DMS79 (cell line): Measurements from ENCODE around the gene SEMA3F.

Experiments used
- DNase-seq: peaks from one replicate; lab custom pipeline; 2025; lab: John Stamatoyannopoulos, UW

Gene SEMA3F

DNA sequence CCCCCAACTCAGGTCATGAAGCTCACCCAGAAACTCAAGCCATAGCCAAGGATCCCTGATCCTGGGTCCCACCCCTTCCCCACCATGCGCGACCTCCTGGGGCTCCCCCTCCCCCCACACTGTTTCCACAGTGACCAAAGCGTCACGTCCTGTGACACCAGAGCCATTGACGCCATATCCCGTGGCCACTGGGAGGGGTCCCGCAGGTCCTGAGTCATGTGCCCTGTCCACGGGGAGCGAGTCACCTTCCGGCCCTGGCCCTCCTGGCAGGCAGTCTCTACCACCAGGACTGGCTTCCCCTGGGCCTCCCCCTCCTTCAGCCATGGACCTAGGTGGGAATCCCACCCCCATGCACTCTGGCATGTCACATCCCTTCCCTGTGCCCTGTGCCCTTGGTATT, 15.6 kb downstream of the SEMA3F start:
- no peak for DNase-seq

GRCh38 chr3:50171540-50172301, 16.6 kb downstream of the SEMA3F start:
- DNase-seq: no peak

DNA sequence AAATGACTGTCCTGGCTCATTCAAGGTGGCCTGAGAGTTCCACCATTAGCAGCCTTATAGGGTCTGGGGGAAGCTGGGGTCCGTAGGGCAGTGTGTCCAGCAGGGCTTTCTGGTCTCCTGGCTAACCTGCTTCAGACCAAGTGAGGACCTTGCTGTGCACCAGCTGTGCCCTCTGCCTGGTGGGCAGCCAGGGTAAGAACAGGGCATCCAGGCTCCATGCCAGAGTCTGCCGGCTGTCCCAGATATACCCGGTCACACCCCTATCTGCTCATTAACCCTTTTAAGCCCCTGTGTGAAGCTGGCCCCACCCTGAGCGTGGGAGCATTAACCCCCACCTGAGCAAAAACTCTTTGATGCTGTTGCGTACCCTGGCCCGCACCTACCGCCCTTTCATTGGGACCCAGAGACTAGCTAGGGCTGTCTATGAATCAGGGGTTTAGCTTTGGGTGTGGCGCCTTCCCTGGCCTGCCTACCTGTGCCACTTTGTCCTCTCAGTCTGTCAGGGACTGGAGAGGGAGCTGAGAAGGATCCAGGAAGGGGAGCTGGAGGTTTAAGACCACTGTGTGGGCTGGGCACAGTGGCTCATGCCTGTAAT, 17.6 kb downstream of the SEMA3F start:
- no peak for DNase-seq

DNA sequence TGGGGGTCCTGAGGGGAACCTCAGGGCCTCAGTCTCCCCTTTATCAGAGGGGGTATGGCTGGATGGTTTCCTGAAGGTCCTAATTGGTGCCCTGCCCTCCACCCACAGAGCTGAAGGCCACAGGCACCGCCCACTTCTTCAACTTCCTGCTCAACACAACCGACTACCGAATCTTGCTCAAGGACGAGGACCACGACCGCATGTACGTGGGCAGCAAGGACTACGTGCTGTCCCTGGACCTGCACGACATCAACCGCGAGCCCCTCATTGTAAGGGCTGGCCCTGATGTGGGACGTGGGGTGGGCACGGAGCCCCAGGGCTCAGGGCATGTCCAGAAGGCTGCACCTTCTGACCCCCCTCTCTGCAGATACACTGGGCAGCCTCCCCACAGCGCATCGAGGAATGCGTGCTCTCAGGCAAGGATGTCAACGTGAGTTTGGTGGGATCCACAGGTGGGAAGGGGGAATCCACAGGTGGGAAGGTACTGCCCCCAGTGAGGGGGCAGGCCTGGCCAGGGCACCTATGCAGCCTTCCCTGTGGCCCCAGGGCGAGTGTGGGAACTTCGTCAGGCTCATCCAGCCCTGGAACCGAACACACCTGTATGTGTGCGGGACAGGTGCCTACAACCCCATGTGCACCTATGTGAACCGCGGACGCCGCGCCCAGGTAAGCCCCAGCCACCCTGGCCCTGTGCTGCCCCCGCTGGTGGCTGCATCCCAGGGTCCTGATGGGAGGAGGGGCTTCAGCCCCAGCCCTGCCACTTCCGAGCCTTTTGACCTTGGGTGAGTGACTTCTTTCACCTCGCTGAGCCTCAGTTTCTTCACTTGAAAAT, 18.8 kb downstream of the SEMA3F start:
- no peak for DNase-seq

DNA sequence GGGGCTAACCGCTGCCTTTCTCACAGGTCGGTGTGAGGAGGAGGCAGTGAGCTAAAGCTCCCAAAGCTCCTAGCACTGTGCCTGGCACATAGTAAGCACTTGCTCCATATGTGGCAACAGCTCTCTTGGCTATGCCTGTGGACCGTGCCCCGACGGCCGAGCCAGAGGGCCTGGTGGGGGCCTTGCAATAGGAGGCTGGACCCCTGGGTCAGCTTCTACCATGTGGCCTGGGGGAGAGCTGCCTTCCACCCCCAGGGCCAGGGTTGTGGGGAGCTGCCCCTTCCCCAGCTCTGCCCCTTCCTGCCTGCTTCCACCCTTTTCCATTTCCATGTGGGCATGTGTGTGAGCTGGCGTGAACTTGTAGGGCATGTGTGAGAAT, 19.4 kb downstream of the SEMA3F start:
- no peak for DNase-seq

GRCh38 chr3:50174947-50175524, 19.9 kb downstream of the SEMA3F start:
- DNase-seq: no peak

GRCh38 chr3:50177346-50177745, 22.2 kb downstream of the SEMA3F start:
- no peak for DNase-seq

DNA sequence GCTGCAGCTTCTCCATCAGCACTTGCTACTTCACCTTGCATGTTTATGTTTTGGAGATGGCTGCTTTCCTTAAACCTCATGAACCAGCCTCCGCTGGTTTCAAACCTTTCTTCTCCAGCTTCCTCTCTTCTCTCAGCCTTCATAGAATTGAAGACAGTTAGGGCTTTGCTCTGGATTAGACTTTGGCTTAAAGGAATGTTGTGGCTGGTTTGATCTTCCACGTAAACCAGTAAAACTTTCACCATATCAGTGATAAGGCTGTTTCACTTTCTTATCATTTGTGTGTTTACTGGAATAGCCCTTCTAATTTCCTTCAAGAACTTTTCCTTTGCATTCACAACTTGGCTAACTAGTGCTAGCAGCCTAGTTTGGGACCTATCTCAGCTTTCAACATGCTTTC, 24.6 kb downstream of the SEMA3F start:
- no peak for DNase-seq

GRCh38 chr3:50181985-50182384, 26.9 kb downstream of the SEMA3F start:
- DNase-seq: no peak

DNA sequence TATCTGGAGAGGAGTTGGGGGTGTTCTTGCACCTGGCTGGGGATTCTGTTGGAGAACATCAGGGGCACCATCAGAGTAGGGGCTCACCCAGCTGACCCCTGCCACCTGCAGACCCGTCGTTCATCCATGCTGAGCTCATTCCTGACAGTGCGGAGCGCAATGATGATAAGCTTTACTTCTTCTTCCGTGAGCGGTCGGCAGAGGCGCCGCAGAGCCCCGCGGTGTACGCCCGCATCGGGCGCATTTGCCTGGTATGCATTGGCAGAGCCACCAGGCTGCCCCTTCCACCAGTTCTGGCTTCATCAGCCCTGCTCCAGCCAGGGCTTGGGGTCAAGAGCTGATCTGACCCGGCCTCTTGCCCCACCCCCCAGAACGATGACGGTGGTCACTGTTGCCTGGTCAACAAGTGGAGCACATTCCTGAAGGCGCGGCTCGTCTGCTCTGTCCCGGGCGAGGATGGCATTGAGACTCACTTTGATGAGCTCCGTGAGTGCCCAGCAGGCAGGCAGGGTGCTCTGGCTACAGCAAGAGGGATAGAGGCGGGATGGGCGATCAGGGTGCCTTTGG, 27.5 kb downstream of the SEMA3F start:
- DNase-seq: no peak

DNA sequence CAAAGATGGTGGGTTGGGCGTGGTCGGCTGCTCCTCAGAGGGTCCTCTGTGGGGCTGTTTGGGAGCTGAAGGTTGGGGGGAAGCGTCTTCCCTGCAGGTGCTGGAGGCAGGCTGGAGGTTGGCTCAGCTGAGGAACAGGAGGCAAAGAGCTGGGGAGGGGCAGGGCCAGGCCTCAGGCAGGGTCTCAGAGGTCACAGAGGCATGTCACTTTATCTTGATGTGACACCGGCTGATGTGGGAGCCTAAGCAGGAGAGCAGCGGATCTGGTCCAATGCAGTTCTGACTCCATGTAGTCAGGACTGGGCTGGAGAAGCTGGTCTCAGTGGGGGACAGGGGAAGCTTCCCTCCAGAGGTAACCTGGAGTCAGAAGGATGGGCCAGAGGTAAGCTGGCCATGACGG, 28.6 kb downstream of the SEMA3F start:
- DNase-seq: no peak

DNA sequence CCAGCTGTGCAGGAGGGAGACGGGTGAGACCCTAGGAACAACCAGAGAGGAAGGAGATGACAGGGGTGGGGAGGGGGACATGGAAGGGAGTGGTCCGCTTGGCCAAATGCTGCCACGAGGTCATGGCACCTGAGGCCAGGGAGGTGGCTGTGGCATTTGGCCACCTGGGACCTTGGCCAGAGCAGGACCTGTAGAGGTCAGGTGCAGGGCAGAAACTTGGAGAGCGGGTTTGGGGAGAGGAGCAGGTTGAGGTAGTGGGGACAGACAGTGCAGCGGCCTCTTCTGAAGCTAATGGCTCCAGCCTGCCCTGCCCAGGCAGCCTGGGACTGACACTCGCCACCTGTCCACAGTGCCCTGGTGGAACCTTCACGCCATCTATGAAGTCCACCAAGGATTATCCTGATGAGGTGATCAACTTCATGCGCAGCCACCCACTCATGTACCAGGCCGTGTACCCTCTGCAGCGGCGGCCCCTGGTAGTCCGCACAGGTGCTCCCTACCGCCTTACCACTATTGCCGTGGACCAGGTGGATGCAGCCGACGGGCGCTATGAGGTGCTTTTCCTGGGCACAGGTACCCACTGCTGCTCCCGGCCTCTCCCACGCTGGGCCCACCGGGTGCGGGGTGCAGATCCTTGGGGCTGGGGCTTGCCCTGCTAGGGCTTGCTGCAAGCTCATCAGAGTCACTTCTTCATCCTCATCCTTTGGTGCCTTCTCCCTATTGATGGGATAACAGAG, 29.3 kb downstream of the SEMA3F start:
- DNase-seq: no peak

DNA sequence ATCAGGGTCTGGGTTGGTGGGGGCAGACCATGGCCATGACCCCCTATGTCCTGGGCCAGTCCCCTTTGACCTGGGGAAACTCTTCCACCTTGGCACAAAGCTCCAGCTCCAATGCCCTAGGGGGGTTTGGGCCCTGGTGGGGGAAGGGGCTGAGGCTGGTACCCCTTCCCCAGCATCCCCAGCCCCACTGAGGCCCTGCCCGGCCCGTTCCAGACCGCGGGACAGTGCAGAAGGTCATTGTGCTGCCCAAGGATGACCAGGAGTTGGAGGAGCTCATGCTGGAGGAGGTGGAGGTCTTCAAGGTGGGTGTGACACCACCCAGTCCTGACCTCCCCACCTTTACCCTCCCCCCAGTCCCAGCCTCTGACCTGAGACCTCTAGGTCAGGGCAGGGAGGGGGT, 30.1 kb downstream of the SEMA3F start:
- no peak for DNase-seq

DNA sequence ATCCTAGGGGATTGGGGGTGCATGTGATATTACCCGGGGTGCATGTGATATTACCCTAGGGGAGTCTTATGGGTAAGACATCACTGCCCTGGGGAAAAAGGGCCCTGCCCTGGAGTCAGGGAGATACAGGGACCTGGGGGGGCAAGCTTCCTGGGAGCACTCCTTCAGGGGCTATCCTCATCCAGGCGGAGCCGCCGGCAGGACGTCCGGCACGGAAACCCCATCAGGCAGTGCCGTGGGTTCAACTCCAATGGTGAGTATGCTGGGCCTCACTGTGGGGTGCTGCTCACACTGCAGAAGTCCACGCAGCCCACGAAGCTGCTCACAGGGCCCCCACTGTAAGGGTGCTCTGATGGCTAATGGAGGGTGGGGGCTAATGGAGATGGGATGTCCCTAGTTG, 31.0 kb downstream of the SEMA3F start:
- DNase-seq: no peak

DNA sequence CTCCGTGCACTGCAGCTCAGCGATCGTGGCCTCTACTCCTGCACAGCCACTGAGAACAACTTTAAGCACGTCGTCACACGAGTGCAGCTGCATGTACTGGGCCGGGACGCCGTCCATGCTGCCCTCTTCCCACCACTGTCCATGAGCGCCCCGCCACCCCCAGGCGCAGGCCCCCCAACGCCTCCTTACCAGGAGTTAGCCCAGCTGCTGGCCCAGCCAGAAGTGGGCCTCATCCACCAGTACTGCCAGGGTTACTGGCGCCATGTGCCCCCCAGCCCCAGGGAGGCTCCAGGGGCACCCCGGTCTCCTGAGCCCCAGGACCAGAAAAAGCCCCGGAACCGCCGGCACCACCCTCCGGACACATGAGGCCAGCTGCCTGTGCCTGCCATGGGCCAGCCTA, 32.6 kb downstream of the SEMA3F start:
- no peak for DNase-seq

DNA sequence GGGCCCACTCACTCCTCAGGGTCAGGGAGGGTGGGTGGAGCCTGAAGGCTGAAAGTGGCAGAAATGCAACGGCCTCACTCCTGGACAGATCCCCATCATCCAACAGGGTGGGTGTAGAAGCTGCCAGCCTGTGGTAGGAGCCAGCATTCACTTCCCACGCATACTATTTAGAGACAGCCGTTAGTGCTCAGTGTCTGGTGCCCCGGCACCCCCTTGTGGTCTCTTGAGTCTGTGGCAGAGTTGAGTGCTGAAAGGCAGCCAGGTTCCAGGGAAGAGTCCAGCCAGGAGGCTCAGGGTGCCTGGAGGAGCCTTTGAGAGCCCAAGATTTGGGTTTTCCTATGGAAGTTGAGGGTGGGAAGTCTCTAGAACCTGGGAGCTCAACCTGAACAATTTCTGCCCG, 34.1 kb downstream of the SEMA3F start:
- DNase-seq: peak; percentile 14

- no peak for DNase-seq
Measured at GRCh38 chr3:50189989-50190388, 34.9 kb downstream of the SEMA3F start.

DNA sequence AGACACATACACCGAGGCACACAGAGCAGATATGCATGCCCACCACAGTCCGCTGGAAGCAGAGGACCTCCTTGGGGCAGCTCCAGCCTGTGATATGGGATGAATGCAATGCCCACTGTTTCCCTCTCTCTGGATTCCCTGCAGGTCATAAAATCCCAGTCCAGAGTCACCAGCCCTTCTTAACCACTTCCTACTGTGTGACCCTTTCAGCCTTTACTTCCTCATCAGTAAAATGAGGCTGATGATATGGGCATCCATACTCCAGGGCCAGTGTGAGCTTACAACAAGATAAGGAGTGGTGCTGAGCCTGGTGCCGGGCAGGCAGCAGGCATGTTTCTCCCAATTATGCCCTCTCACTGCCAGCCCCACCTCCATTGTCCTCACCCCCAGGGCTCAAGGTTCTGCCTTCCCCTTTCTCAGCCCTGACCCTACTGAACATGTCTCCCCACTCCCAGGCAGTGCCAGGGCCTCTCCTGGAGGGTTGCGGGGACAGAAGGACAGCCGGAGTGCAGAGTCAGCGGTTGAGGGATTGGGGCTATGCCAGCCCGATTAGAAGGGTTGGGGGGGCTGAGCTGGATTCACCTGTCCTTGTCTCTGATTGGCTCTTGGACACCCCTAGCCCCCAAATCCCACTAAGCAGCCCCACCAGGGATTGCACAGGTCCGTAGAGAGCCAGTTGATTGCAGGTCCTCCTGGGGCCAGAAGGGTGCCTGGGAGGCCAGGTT, 36.0 kb downstream of the SEMA3F start, which contains the start of gene GNAT1:
TSS of gene GNAT1 (plus strand) at position 675 of the 725 bp plus-strand sequence. CDS start 116 bp downstream, outside the sequence.
- no peak for DNase-seq

GRCh38 chr3:50192124-50192523, 37.0 kb downstream of the SEMA3F start:
- DNase-seq: no peak

DNA sequence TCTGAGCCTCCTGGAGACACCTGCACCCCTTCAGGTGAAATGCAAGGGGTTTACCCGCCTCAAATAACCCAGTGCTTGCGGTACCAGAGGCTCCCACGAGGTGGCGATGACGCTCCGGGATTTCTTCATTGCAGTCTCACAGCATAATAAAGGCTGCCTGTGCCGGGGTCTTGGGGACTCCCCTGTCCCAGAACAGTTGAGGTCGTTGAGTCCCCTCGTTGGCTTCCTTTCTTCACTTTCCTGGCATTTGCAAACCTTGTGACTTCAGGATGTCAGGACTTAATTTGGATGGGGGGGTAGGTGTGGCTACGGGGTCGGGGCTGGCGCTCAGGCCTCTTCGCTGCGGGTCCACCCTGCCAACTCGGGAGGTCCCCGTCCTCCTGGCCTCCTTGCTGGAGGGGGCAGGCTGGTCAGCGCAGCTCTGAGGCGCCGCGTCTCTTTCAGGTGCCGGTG, 37.6 kb downstream of the SEMA3F start:
- peak; percentile 26 for DNase-seq

GRCh38 chr3:50193286-50193685, 38.2 kb downstream of the SEMA3F start:
- DNase-seq: no peak
